HL-60 (cell line): ENCODE results near the gene H2BK1.

Experiments used
- CTCF ChIP-seq: IDR thresholded peaks from one replicate; pipeline ENCODE4 v1.5.1; 2011; ENCODE audit warnings: low read length, control low read depth, inconsistent platforms; ENCODE audit not compliant: insufficient read depth
- POLR2AphosphoS5 ChIP-seq: IDR thresholded peaks from 2 replicates; pipeline ENCODE4 v1.6.1; 2012; ENCODE audit warnings: low read depth

GRCh38 chr7:151218170-151218569, 7.9 kb upstream of the H2BK1 start:
- no peak for TF ChIP-seq CTCF
- TF ChIP-seq POLR2AphosphoS5 = no peak
